ENCODE measurements around the gene PSME3IP1. TPM values are rescaled to one million over a fixed set of nuclear protein-coding genes. Genes with fewer than 3 reads are reported as not detected.

The PSME3IP1 gene
- total RNA-seq, 1 donor from 2014 or later, result 51.3 TPM

- H3K36me3 Mint-ChIP-seq (ENCODE audit: low read depth), result peaks cover 30% of the 10 kb centered on the region
- H3K27me3 Mint-ChIP-seq (ENCODE audit: low read depth), result no peaks in the 10 kb centered on the region
- H3K9me3 Mint-ChIP-seq (ENCODE audit: low read depth), result no peaks in the 10 kb centered on the region
- peaks cover 9% of the 10 kb centered on the region for H3K4me1 Mint-ChIP-seq (ENCODE audit: low read depth)
- H3K27ac Mint-ChIP-seq (ENCODE audit: unreplicated experiment), result no peak overlapping the region
- DNase-seq (ENCODE audit: low spot score), result no peak
- TF ChIP-seq CTCF (IDR thresholded peaks at IDR 0.05), result no peak
- H3K4me3 Mint-ChIP-seq (ENCODE audit: unreplicated experiment), result no peak overlapping the region
Measured at GRCh38 chr16:57153841-57154240, 32.0 kb downstream of the PSME3IP1 start.

- no peak overlapping the region for H3K27ac Mint-ChIP-seq (ENCODE audit: unreplicated experiment)
- no peak for TF ChIP-seq CTCF (IDR thresholded peaks at IDR 0.05)
- H3K4me3 Mint-ChIP-seq (ENCODE audit: unreplicated experiment), result no peak overlapping the region
- peaks cover 16% of the 10 kb centered on the region for H3K4me1 Mint-ChIP-seq (ENCODE audit: low read depth)
- DNase-seq (ENCODE audit: low spot score), result no peak
- peaks cover 30% of the 10 kb centered on the region for H3K36me3 Mint-ChIP-seq (ENCODE audit: low read depth)
- no peaks in the 10 kb centered on the region for H3K9me3 Mint-ChIP-seq (ENCODE audit: low read depth)
- H3K27me3 Mint-ChIP-seq (ENCODE audit: low read depth), result no peaks in the 10 kb centered on the region
Measured at GRCh38 chr16:57152096-57153093, 33.4 kb downstream of the PSME3IP1 start.

- H3K27ac Mint-ChIP-seq (ENCODE audit: unreplicated experiment), result peak overlapping the region; percentile 22
- peaks cover 17% of the 10 kb centered on the region for H3K4me1 Mint-ChIP-seq (ENCODE audit: low read depth)
- peaks cover 24% of the 10 kb centered on the region for H3K36me3 Mint-ChIP-seq (ENCODE audit: low read depth)
- no peak for DNase-seq (ENCODE audit: low spot score)
- H3K4me3 Mint-ChIP-seq (ENCODE audit: unreplicated experiment), result no peak overlapping the region
- TF ChIP-seq CTCF (IDR thresholded peaks at IDR 0.05), result no peak
- H3K27me3 Mint-ChIP-seq (ENCODE audit: low read depth), result no peaks in the 10 kb centered on the region
- H3K9me3 Mint-ChIP-seq (ENCODE audit: low read depth), result no peaks in the 10 kb centered on the region
Measured at GRCh38 chr16:57151369-57151768, 34.5 kb downstream of the PSME3IP1 start.

- Mint-ChIP-seq H3K4me3 (ENCODE audit: unreplicated experiment) (no peak overlapping the region), H3K27ac (ENCODE audit: unreplicated experiment) (peak overlapping the region; percentile 39), H3K27me3 (ENCODE audit: low read depth) (no peaks in the 10 kb centered on the region), H3K4me1 (ENCODE audit: low read depth) (peaks cover 17% of the 10 kb centered on the region), H3K36me3 (ENCODE audit: low read depth) (peaks cover 22% of the 10 kb centered on the region), H3K9me3 (ENCODE audit: low read depth) (no peaks in the 10 kb centered on the region)
- no peak for TF ChIP-seq CTCF (IDR thresholded peaks at IDR 0.05)
- no peak for DNase-seq (ENCODE audit: low spot score)
Measured at GRCh38 chr16:57150682-57151330, 35.0 kb downstream of the PSME3IP1 start.

GRCh38 chr16:57149391-57149790 is 36.4 kb downstream of the PSME3IP1 start:
- peaks cover 20% of the 10 kb centered on the region for H3K36me3 Mint-ChIP-seq (ENCODE audit: low read depth)
- TF ChIP-seq CTCF (IDR thresholded peaks at IDR 0.05), result no peak
- H3K9me3 Mint-ChIP-seq (ENCODE audit: low read depth), result no peaks in the 10 kb centered on the region
- no peak overlapping the region for H3K4me3 Mint-ChIP-seq (ENCODE audit: unreplicated experiment)
- no peaks in the 10 kb centered on the region for H3K27me3 Mint-ChIP-seq (ENCODE audit: low read depth)
- no peak overlapping the region for H3K27ac Mint-ChIP-seq (ENCODE audit: unreplicated experiment)
- DNase-seq (ENCODE audit: low spot score), result no peak
- peaks cover 20% of the 10 kb centered on the region for H3K4me1 Mint-ChIP-seq (ENCODE audit: low read depth)

All from chondrocyte (in vitro differentiated cells).